Muscle of arm (tissue), 12 donors: ENCODE measurements around the gene DMWD. TPM values are rescaled to one million over a fixed set of nuclear protein-coding genes. Genes with fewer than 3 reads are reported as not detected.

ENCODE experiments used
- DNase-seq: peaks from one replicate; pipeline ENCODE4 v3.0.0-alpha.2; 2013
- polyA plus RNA-seq, 12 donors: library from polyadenylated mRNA; unstranded; fragments of 120-200 nt; gene quantifications; one replicate each; pipeline ENCODE4 v1.2.1, GENCODE V29; 2013; ENCODE audit not compliant: insufficient read length in 12 of 12

DMWD gene
- polyA plus RNA-seq, 12 donors = 28.6 to 389 (median 43.8) TPM

- no peak for DNase-seq
Measured at GRCh38 chr19:45773384-45773783, 19.3 kb downstream of the DMWD start.

- no peak for DNase-seq
Measured at GRCh38 chr19:45772912-45773311, 19.7 kb downstream of the DMWD start.

GRCh38 chr19:45772130-45772840 is 20.4 kb downstream of the DMWD start:
- no peak for DNase-seq

- no peak for DNase-seq
Measured at GRCh38 chr19:45771311-45771933, 21.2 kb downstream of the DMWD start.

GRCh38 chr19:45770192-45771101 is 22.2 kb downstream of the DMWD start:
- peak; percentile 95 for DNase-seq

- DNase-seq = no peak
Measured at GRCh38 chr19:45769821-45770191, 22.8 kb downstream of the DMWD start.

GRCh38 chr19:45768984-45769782 is 23.5 kb downstream of the DMWD start, which contains the start of gene SIX5:
Gene SIX5, minus strand, starts transcription at chr19:45769252. Its CDS starts 408 bp downstream, at chr19:45768844.
- peak; percentile 99 for DNase-seq

GRCh38 chr19:45768655-45768983 is 24.0 kb downstream of the DMWD start:
- DNase-seq = no peak

GRCh38 chr19:45767881-45768654 is 24.6 kb downstream of the DMWD start:
- peak; percentile 78 for DNase-seq

GRCh38 chr19:45767410-45767880 is 25.2 kb downstream of the DMWD start:
- DNase-seq = peak; percentile 86

- DNase-seq = no peak
Measured at GRCh38 chr19:45766869-45767346, 25.7 kb downstream of the DMWD start.

- DNase-seq = no peak
Measured at GRCh38 chr19:45766296-45766868, 26.3 kb downstream of the DMWD start.

GRCh38 chr19:45765702-45766295 is 26.8 kb downstream of the DMWD start:
- no peak for DNase-seq

GRCh38 chr19:45764945-45765701 is 27.5 kb downstream of the DMWD start:
- no peak for DNase-seq

GRCh38 chr19:45764475-45764874 is 28.2 kb downstream of the DMWD start:
- no peak for DNase-seq

GRCh38 chr19:45763691-45764294 is 28.9 kb downstream of the DMWD start:
- no peak for DNase-seq

- DNase-seq = no peak
Measured at GRCh38 chr19:45762870-45763631, 29.6 kb downstream of the DMWD start.

- no peak for DNase-seq
Measured at GRCh38 chr19:45761714-45762113, 30.9 kb downstream of the DMWD start.
